ENCODE results near the gene PTGES3L. TPM values are rescaled to one million over a fixed set of nuclear protein-coding genes. Genes with fewer than 3 reads are reported as not detected.

Gene PTGES3L
- total RNA-seq, 2 donors from 2014 or later = 4.6 to 7.9 TPM

DNA sequence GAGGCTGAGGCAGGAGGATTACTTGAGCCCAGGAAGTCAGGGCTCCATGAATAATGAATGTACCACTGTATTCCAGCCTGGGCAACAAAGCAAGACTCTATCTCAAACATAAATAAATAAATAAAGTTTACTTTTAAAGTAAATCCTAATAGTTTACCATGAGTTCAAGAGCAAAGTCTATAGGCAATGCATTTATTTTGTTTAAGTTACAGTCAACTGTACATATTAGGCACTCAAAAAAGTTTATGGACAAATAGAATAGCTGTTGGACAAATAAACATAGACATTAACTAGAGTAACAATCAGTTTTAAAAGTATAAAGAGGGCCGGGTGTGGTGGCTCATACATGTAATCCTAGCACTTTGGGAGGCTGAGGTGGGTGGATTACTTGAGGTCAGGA, 12.0 kb downstream of the PTGES3L start:
- WGBS, 2 experiments (ENCODE audit: insufficient coverage in 1 of 2, insufficient read length in 1 of 2) = 89 to 100% methylated on average over 1 of the region's 1 CpG
- H3K9me3 ChIP-seq (ENCODE audit: control insufficient read depth, low read length) = no peaks in the 10 kb centered on the region
- H3K4me3 ChIP-seq (ENCODE audit: low read length) = no peak overlapping the region
- no peak overlapping the region for H3K9ac ChIP-seq (ENCODE audit: extremely low read depth, low read length, poor library complexity, severe bottlenecking)
- no peaks in the 10 kb centered on the region for H3K27me3 Mint-ChIP-seq (ENCODE audit: insufficient read depth)
- no peaks in the 10 kb centered on the region for H3K27me3 ChIP-seq (ENCODE audit: control insufficient read depth, insufficient read depth, low read length, poor library complexity, severe bottlenecking)
- H3K4me1 ChIP-seq (ENCODE audit: control insufficient read depth, insufficient read depth, low read length) = no peaks in the 10 kb centered on the region
- DNase-seq = no peak
- no peak overlapping the region for H3K27ac ChIP-seq (ENCODE audit: low read depth, low read length)
- peaks cover 6% of the 10 kb centered on the region for H3K36me3 ChIP-seq (ENCODE audit: control insufficient read depth, insufficient read depth, low read length)
- peaks cover 14% of the 10 kb centered on the region for H3K36me3 Mint-ChIP-seq (ENCODE audit: low read depth)
- H3K4me3 Mint-ChIP-seq = no peak overlapping the region
- H3K4me1 Mint-ChIP-seq = peaks cover 7% of the 10 kb centered on the region
- TF ChIP-seq, protein P1, sequence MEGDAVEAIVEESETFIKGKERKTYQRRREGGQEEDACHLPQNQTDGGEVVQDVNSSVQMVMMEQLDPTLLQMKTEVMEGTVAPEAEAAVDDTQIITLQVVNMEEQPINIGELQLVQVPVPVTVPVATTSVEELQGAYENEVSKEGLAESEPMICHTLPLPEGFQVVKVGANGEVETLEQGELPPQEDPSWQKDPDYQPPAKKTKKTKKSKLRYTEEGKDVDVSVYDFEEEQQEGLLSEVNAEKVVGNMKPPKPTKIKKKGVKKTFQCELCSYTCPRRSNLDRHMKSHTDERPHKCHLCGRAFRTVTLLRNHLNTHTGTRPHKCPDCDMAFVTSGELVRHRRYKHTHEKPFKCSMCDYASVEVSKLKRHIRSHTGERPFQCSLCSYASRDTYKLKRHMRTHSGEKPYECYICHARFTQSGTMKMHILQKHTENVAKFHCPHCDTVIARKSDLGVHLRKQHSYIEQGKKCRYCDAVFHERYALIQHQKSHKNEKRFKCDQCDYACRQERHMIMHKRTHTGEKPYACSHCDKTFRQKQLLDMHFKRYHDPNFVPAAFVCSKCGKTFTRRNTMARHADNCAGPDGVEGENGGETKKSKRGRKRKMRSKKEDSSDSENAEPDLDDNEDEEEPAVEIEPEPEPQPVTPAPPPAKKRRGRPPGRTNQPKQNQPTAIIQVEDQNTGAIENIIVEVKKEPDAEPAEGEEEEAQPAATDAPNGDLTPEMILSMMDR (conservative IDR thresholded peaks at IDR 0.05) = no peak
- no peak overlapping the region for H3K27ac Mint-ChIP-seq
- peaks cover 6% of the 10 kb centered on the region for H3K9me3 Mint-ChIP-seq

DNA sequence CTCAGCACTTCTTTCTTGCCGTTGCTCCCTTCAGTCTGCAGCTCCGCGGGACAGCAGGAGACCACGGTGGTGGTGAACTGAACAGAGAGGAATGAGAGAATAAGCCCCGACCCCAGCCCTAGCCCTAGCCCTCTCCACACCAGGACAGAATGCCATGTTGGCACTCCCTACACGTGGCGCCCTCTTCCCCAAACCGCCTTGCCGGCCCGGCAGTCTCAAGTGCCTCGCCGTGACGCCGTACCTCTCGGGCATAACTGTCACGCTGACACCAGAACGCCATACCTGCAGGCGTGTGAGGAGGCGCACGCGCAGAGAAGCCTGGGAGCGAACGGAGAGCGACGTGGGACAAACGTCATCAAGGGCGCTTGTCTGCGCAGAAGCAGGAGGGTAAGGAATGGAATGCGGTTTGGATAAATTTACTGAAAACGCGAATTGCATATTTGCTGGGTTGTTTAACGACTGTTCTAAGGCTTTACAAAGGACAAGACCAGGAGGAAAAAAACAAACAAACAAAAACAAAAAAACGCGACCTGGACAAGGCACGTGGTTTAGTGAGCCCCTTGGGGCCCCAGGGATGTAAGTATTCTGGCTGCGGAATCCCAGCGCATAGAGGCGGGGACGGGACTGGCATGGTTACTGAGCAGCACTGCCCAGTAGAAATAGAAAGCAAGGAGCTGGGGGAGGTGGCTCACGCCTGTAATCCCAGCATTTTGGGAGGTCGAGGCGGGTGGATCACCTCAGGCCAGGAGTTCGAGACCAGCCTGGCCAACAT, 15.5 kb downstream of the PTGES3L start, which contains the start of gene AARSD1:
AARSD1 (minus strand) TSS at position 294 of the 772 bp plus-strand sequence; CDS start at position 280, 14 bp downstream.
- H3K36me3 ChIP-seq (ENCODE audit: control insufficient read depth, insufficient read depth, low read length) = peaks cover 35% of the 10 kb centered on the region
- peak within 1 kb of the TSS; percentile 91 for H3K9ac ChIP-seq (ENCODE audit: extremely low read depth, low read length, poor library complexity, severe bottlenecking)
- H3K36me3 Mint-ChIP-seq (ENCODE audit: low read depth) = peaks cover 33% of the 10 kb centered on the region
- peak within 1 kb of the TSS; percentile 92 for H3K4me3 Mint-ChIP-seq
- H3K27ac Mint-ChIP-seq = peak within 1 kb of the TSS; percentile 98
- no peaks in the 10 kb centered on the region for H3K9me3 ChIP-seq (ENCODE audit: control insufficient read depth, low read length)
- 4 to 6% methylated on average over 22 to 43 of the region's 43 CpGs for WGBS, 2 experiments (ENCODE audit: insufficient coverage in 1 of 2, insufficient read length in 1 of 2)
- H3K9me3 Mint-ChIP-seq = no peaks in the 10 kb centered on the region
- peak within 1 kb of the TSS; percentile 87 for H3K4me3 ChIP-seq (ENCODE audit: low read length)
- DNase-seq = peak; percentile 98
- TF ChIP-seq, protein P1 (conservative IDR thresholded peaks at IDR 0.05) = no peak
- H3K27ac ChIP-seq (ENCODE audit: low read depth, low read length) = peak within 1 kb of the TSS; percentile 65
- H3K4me1 ChIP-seq (ENCODE audit: control insufficient read depth, insufficient read depth, low read length) = no peaks in the 10 kb centered on the region
- H3K27me3 Mint-ChIP-seq (ENCODE audit: insufficient read depth) = no peaks in the 10 kb centered on the region
- peaks cover 7% of the 10 kb centered on the region for H3K4me1 Mint-ChIP-seq
- no peaks in the 10 kb centered on the region for H3K27me3 ChIP-seq (ENCODE audit: control insufficient read depth, insufficient read depth, low read length, poor library complexity, severe bottlenecking)

DNA sequence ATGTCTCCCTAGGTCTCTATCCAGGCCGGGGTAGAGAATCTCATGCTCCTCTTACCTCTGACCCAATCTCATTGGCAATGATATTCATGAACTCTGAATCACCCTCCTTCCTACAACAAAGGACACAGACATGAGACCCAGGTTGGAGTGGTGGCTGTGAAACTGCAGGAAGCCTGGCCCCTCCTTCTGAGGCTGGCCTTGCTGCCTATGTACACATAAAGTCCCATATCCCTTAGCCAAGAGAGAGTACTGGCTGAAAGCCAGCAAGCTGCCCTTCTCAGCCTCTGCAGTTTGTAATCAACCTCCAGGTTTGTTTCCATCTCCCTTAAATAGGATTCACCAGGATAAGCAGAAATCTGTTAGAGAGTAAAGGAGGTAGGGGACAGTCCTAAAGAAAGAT, 26.2 kb downstream of the PTGES3L start:
- Histone ChIP-seq H3K9ac (ENCODE audit: extremely low read depth, low read length, poor library complexity, severe bottlenecking) (no peak overlapping the region), H3K4me3 (ENCODE audit: low read length) (no peak overlapping the region), H3K36me3 (ENCODE audit: control insufficient read depth, insufficient read depth, low read length) (peaks cover 80% of the 10 kb centered on the region), H3K27me3 (ENCODE audit: control insufficient read depth, insufficient read depth, low read length, poor library complexity, severe bottlenecking) (no peaks in the 10 kb centered on the region), H3K4me1 (ENCODE audit: control insufficient read depth, insufficient read depth, low read length) (no peaks in the 10 kb centered on the region), H3K27ac (ENCODE audit: low read depth, low read length) (no peak overlapping the region), H3K9me3 (ENCODE audit: control insufficient read depth, low read length) (no peaks in the 10 kb centered on the region)
- no peaks in the 10 kb centered on the region for H3K27me3 Mint-ChIP-seq (ENCODE audit: insufficient read depth)
- no peak overlapping the region for H3K4me3 Mint-ChIP-seq
- 95% methylated on average over 1 of the region's 1 CpG; no CpG with 5 or more reads in 1 of the 2 experiments for WGBS, 2 experiments (ENCODE audit: insufficient coverage in 1 of 2, insufficient read length in 1 of 2)
- TF ChIP-seq, protein P1 (conservative IDR thresholded peaks at IDR 0.05) = no peak
- no peaks in the 10 kb centered on the region for H3K9me3 Mint-ChIP-seq
- no peak for DNase-seq
- H3K27ac Mint-ChIP-seq = no peak overlapping the region
- peaks cover 69% of the 10 kb centered on the region for H3K36me3 Mint-ChIP-seq (ENCODE audit: low read depth)
- no peaks in the 10 kb centered on the region for H3K4me1 Mint-ChIP-seq

Measured in endodermal cell (in vitro differentiated cells).